ENCODE measurements around the gene ADCY10.

- TF ChIP-seq, protein P1, sequence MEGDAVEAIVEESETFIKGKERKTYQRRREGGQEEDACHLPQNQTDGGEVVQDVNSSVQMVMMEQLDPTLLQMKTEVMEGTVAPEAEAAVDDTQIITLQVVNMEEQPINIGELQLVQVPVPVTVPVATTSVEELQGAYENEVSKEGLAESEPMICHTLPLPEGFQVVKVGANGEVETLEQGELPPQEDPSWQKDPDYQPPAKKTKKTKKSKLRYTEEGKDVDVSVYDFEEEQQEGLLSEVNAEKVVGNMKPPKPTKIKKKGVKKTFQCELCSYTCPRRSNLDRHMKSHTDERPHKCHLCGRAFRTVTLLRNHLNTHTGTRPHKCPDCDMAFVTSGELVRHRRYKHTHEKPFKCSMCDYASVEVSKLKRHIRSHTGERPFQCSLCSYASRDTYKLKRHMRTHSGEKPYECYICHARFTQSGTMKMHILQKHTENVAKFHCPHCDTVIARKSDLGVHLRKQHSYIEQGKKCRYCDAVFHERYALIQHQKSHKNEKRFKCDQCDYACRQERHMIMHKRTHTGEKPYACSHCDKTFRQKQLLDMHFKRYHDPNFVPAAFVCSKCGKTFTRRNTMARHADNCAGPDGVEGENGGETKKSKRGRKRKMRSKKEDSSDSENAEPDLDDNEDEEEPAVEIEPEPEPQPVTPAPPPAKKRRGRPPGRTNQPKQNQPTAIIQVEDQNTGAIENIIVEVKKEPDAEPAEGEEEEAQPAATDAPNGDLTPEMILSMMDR (IDR thresholded peaks at IDR 0.05 in 4 of 5, conservative IDR thresholded peaks at IDR 0.05 in 1 of 5), result no peak
- TF ChIP-seq POLR2A (IDR thresholded peaks at IDR 0.05), result no peak
Observed at GRCh38 chr1:167792188-167792565, 121.8 kb downstream of the ADCY10 start.

All from gastrocnemius medialis (tissue), 4 donors.